MCF 10A (cell line): ENCODE measurements around the gene FGF21. TPM values are rescaled to one million over a fixed set of nuclear protein-coding genes. Genes with fewer than 3 reads are reported as not detected.

ENCODE experiments used
- BruUV-seq: library from RNA; stranded (reverse); fragments of 400-500 nt; replicated peaks from 2 replicates; lab custom pipeline; 2021; lab: Mats Ljungman, UMichigan
- CTCF ChIA-PET: fragments of 300-600 bp; sonication (Branson Sonifier 250); formaldehyde crosslinking; extraction: SDS; loops from one replicate; lab custom pipeline; 2021; ENCODE audit warnings: antibody characterized with exemption, inconsistent platforms; lab: Yijun Ruan, JAX
- POLR2A ChIA-PET: fragments of 300-600, 350-650 bp; sonication (Branson Sonifier 250); formaldehyde crosslinking; extraction: SDS; loops from one replicate; lab custom pipeline; 2020; ENCODE audit warnings: antibody characterized with exemption, inconsistent platforms; lab: Yijun Ruan, JAX
- DNase-seq: peaks from one replicate; pipeline ENCODE4 v3.0.0-alpha.2; 2018; ENCODE audit not compliant: unreplicated experiment
- H3K27ac Mint-ChIP-seq: one replicate; pipeline ENCODE4 v1.8.0; 2022; ENCODE audit warnings: mild to moderate bottlenecking, low read depth, mixed read lengths; ENCODE audit not compliant: unreplicated experiment
- H3K27me3 Mint-ChIP-seq: one replicate; pipeline ENCODE4 v1.8.0; 2022; ENCODE audit warnings: mixed read lengths; ENCODE audit not compliant: insufficient read depth, unreplicated experiment
- H3K36me3 Mint-ChIP-seq: one replicate; pipeline ENCODE4 v1.8.0; 2022; ENCODE audit warnings: mild to moderate bottlenecking, moderate library complexity, mixed read lengths; ENCODE audit not compliant: insufficient read depth, unreplicated experiment
- H3K4me1 Mint-ChIP-seq: one replicate; pipeline ENCODE4 v1.8.0; 2022; ENCODE audit warnings: mixed read lengths; ENCODE audit not compliant: insufficient read depth, unreplicated experiment
- H3K4me3 Mint-ChIP-seq: one replicate; pipeline ENCODE4 v1.8.0; 2022; ENCODE audit warnings: mild to moderate bottlenecking, moderate library complexity, mixed read lengths; ENCODE audit not compliant: unreplicated experiment
- H3K9me3 Mint-ChIP-seq: one replicate; pipeline ENCODE4 v1.8.0; 2022; ENCODE audit warnings: mixed read lengths; ENCODE audit not compliant: unreplicated experiment
- intact Hi-C: fragments of 100-400 bp; cut with micrococcal nuclease; formaldehyde crosslinking; loops from 2 replicates; pipeline ENCODE4 v1.14.1; 2022
- total RNA-seq: library from RNA; stranded (reverse); gene quantifications from 2 replicates; pipeline ENCODE4 v1.2.3, GENCODE V29; 2022
- TF ChIP-seq, protein P1 (sequence below): fragments of 200-600 bp; IDR thresholded peaks from one replicate; pipeline ENCODE4 v1.8.0; 2022; ENCODE audit warnings: antibody characterized with exemption, mild to moderate bottlenecking; ENCODE audit not compliant: unreplicated experiment

FGF21 gene
- total RNA-seq, 1 experiment from 2014 or later, result 0.93 TPM

- Mint-ChIP-seq H3K9me3 (peaks cover 8% of the 10 kb centered on the region), H3K27ac (no peak overlapping the region), H3K36me3 (no peaks in the 10 kb centered on the region), H3K4me1 (peaks cover 8% of the 10 kb centered on the region), H3K27me3 (peaks cover 19% of the 10 kb centered on the region), H3K4me3 (no peak overlapping the region)
- ChIA-PET CTCF (interaction anchor here (0.9 kb wide), 1 partner anchor 59 kb away, joined by 3 read pairs; no protein-coding TSS in a partner anchor), POLR2A (interaction anchor here (1.1 kb wide), 1 partner anchor 17 kb away, joined by 4 read pairs; no protein-coding TSS in a partner anchor)
- intact Hi-C loops, result no loop called here
- TF ChIP-seq, protein P1, sequence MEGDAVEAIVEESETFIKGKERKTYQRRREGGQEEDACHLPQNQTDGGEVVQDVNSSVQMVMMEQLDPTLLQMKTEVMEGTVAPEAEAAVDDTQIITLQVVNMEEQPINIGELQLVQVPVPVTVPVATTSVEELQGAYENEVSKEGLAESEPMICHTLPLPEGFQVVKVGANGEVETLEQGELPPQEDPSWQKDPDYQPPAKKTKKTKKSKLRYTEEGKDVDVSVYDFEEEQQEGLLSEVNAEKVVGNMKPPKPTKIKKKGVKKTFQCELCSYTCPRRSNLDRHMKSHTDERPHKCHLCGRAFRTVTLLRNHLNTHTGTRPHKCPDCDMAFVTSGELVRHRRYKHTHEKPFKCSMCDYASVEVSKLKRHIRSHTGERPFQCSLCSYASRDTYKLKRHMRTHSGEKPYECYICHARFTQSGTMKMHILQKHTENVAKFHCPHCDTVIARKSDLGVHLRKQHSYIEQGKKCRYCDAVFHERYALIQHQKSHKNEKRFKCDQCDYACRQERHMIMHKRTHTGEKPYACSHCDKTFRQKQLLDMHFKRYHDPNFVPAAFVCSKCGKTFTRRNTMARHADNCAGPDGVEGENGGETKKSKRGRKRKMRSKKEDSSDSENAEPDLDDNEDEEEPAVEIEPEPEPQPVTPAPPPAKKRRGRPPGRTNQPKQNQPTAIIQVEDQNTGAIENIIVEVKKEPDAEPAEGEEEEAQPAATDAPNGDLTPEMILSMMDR, result no peak
- no peak for DNase-seq
- no TSS peak for BruUV-seq
These were observed 26.2 kb upstream of the FGF21 start for GRCh38 chr19:48728911-48729664.

- ChIA-PET POLR2A (no interaction called here), CTCF (no interaction called here)
- H3K4me1 Mint-ChIP-seq, result no peaks in the 10 kb centered on the region
- BruUV-seq, result no TSS peak
- H3K4me3 Mint-ChIP-seq, result no peak overlapping the region
- DNase-seq, result no peak
- no peak overlapping the region for H3K27ac Mint-ChIP-seq
- peaks cover 19% of the 10 kb centered on the region for H3K27me3 Mint-ChIP-seq
- H3K36me3 Mint-ChIP-seq, result no peaks in the 10 kb centered on the region
- H3K9me3 Mint-ChIP-seq, result no peaks in the 10 kb centered on the region
- intact Hi-C loops, result no loop called here
- TF ChIP-seq, protein P1, result no peak
These were observed 23.9 kb upstream of the FGF21 start for GRCh38 chr19:48731452-48731851.

GRCh38 chr19:48734625-48735024 lies 20.7 kb upstream of the FGF21 start:
- ChIA-PET CTCF (no interaction called here), POLR2A (no interaction called here)
- H3K27ac Mint-ChIP-seq, result no peak overlapping the region
- TF ChIP-seq, protein P1, result no peak
- H3K36me3 Mint-ChIP-seq, result no peaks in the 10 kb centered on the region
- H3K4me3 Mint-ChIP-seq, result no peak overlapping the region
- H3K4me1 Mint-ChIP-seq, result peaks cover 4% of the 10 kb centered on the region
- DNase-seq, result no peak
- H3K9me3 Mint-ChIP-seq, result no peaks in the 10 kb centered on the region
- intact Hi-C loops, result no loop called here
- H3K27me3 Mint-ChIP-seq, result peaks cover 19% of the 10 kb centered on the region
- no TSS peak for BruUV-seq

DNA sequence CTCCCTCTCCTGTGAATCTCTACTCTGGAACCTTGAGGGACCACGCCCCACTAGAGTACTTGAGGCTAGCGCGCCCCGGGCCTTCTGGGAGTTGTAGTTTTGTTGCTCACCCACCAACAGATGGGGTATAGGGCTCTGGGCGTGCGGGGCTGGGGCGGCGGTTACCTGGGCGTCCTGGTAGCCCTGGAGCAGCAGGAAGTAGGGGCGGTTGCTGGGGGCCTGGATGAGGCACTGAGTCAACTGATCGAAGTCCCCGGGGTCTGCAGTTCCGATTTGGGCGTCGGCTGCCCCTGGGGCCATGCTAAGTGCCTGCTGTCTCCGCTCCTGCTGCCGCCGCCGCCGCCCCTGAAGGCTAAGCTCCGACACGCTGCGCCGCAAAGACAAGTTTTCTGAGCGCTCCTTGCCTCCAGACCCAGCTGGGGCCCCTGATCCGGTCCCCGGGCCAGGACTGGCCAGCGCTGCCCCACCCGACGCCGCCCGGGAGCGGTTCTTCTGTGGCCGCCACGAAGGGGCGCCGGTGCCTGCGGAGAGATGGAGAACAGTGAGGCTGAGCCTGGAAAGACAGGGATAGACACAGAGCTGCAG lies 20.2 kb upstream of the FGF21 start:
- H3K4me1 Mint-ChIP-seq, result peaks cover 4% of the 10 kb centered on the region
- no peak for DNase-seq
- TF ChIP-seq, protein P1, result no peak
- intact Hi-C loops, result no loop called here
- ChIA-PET POLR2A (no interaction called here), CTCF (no interaction called here)
- no peak overlapping the region for H3K27ac Mint-ChIP-seq
- peaks cover 19% of the 10 kb centered on the region for H3K27me3 Mint-ChIP-seq
- H3K36me3 Mint-ChIP-seq, result no peaks in the 10 kb centered on the region
- H3K9me3 Mint-ChIP-seq, result no peaks in the 10 kb centered on the region
- BruUV-seq, result no TSS peak
- no peak overlapping the region for H3K4me3 Mint-ChIP-seq
